B cell (primary cell): Measurements from ENCODE around the gene NUP160. TPM values are rescaled to one million over a fixed set of nuclear protein-coding genes. Genes with fewer than 3 reads are reported as not detected.

Source experiments
- ATAC-seq: fragments of 200-7000 bp; cut with Tn5 transposase; one replicate; pipeline ENCODE4 v1.10.0; 2021; ENCODE audit warnings: low read depth, mild to moderate bottlenecking, moderate number of reproducible peaks, moderate library complexity
- CTCF ChIA-PET: fragments of 350-600 bp; sonication (Branson Sonifier 250); formaldehyde crosslinking; loops from one replicate; lab custom pipeline; 2021; ENCODE audit warnings: antibody characterized with exemption, inconsistent platforms; lab: Charles Lee
- POLR2A ChIA-PET: fragments of 350-600 bp; sonication (Branson Sonifier 250); formaldehyde crosslinking; loops from one replicate; lab custom pipeline; 2021; ENCODE audit warnings: antibody characterized with exemption; lab: Charles Lee
- DNase-seq: peaks from one replicate; pipeline ENCODE4 v3.0.0; 2013
- H2AFZ ChIP-seq: 2 replicates; pipeline ENCODE4 v1.6.1; 2012; ENCODE audit warnings: mild to moderate bottlenecking, low read depth, low read length; ENCODE audit not compliant: insufficient read depth, poor library complexity, severe bottlenecking
- H3K27ac ChIP-seq, 2 donors: 1 replicate in 1 of 2; 2 replicates in 1 of 2; pipeline ENCODE4 v1.5.1; 2012 to 2013; ENCODE audit warnings: low read length in 2 of 2, mild to moderate bottlenecking in 2 of 2, moderate library complexity in 1 of 2
- H3K27me3 ChIP-seq, 4 experiments: fragments of 200-600 bp in 1 of 4; sonication (generic) in 1 of 4; replicated peaks in 1 of 4; 1 replicate in 2 of 4; 2 replicates in 2 of 4; pipeline versions ENCODE4 v1.6.1 to v1.7.0; 2013 to 2016; ENCODE audit warnings: low read length in 3 of 4, mild to moderate bottlenecking in 2 of 4, mixed read lengths in 1 of 4, moderate library complexity in 1 of 4; ENCODE audit not compliant: insufficient read depth in 4 of 4, control insufficient read depth in 3 of 4; ENCODE audit errors: control extremely low read depth in 1 of 4
- H3K36me3 ChIP-seq, 2 experiments: replicated peaks in 1 of 2; 1 replicate in 1 of 2; 2 replicates in 1 of 2; pipeline versions ENCODE4 v1.6.1 to v1.7.1; 2013; ENCODE audit warnings: low read length in 1 of 2; ENCODE audit not compliant: insufficient read depth in 2 of 2, control insufficient read depth in 1 of 2; ENCODE audit errors: control extremely low read depth in 1 of 2, extremely low read depth in 1 of 2
- H3K4me1 ChIP-seq, 2 donors: fragments of 200-600 bp in 1 of 2; sonication (generic) in 1 of 2; 1 replicate in 1 of 2; 2 replicates in 1 of 2; pipeline versions ENCODE4 v1.5.1 to v1.6.1; 2013 to 2017; ENCODE audit warnings: low read length in 2 of 2; ENCODE audit not compliant: control insufficient read depth in 2 of 2, insufficient read depth in 2 of 2
- H3K4me2 ChIP-seq: replicated peaks from 2 replicates; pipeline ENCODE3; 2012; ENCODE audit warnings: mild to moderate bottlenecking, low read depth, low read length; ENCODE audit not compliant: poor library complexity, severe bottlenecking
- H3K4me3 ChIP-seq, 5 experiments: fragments of 200-600 bp in 1 of 5; sonication (generic) in 1 of 5; 1 replicate in 3 of 5; 2 replicates in 2 of 5; pipeline versions ENCODE4 v1.5.1 to v1.7.0; 2011 to 2016; ENCODE audit warnings: low read length in 4 of 5, mild to moderate bottlenecking in 4 of 5, low read depth in 2 of 5, control low read depth in 1 of 5, moderate library complexity in 1 of 5; ENCODE audit not compliant: insufficient read depth in 1 of 5; ENCODE audit errors: control extremely low read depth in 1 of 5, extremely low read depth in 1 of 5
- H3K79me2 ChIP-seq: fragments of 200-600 bp; sonication (generic); one replicate; pipeline ENCODE4 v1.6.0; 2016; ENCODE audit warnings: low read length; ENCODE audit not compliant: control insufficient read depth, insufficient read depth
- H3K9ac ChIP-seq: fragments of 200-600 bp; sonication (generic); 2 replicates; pipeline ENCODE4 v1.6.1; 2017; ENCODE audit warnings: mild to moderate bottlenecking, low read length, moderate library complexity
- H3K9me3 ChIP-seq, 3 donors: one replicate each; pipeline versions ENCODE4 v1.6.1 to v1.7.1; 2013; ENCODE audit warnings: low read length in 2 of 3; ENCODE audit not compliant: control insufficient read depth in 2 of 3, insufficient read depth in 1 of 3; ENCODE audit errors: control extremely low read depth in 1 of 3
- H4K20me1 ChIP-seq: 2 replicates; pipeline ENCODE4 v1.6.0; 2012; ENCODE audit warnings: mild to moderate bottlenecking, low read length; ENCODE audit not compliant: insufficient read depth, control insufficient read depth, poor library complexity, severe bottlenecking
- H3K27ac Mint-ChIP-seq: one replicate; pipeline ENCODE4 v1.8.0; 2021; ENCODE audit warnings: mixed read lengths
- H3K27me3 Mint-ChIP-seq: one replicate; pipeline ENCODE4 v1.8.0; 2021; ENCODE audit warnings: mixed read lengths
- H3K4me1 Mint-ChIP-seq: one replicate; pipeline ENCODE4 v1.8.0; 2021; ENCODE audit warnings: mixed read lengths
- H3K4me3 Mint-ChIP-seq: one replicate; pipeline ENCODE4 v1.8.0; 2021; ENCODE audit warnings: mixed read lengths
- H3K9me3 Mint-ChIP-seq: one replicate; pipeline ENCODE4 v1.8.0; 2022; ENCODE audit warnings: mixed read lengths; ENCODE audit not compliant: insufficient read depth
- EZH2 ChIP-seq: IDR thresholded peaks from 2 replicates; pipeline ENCODE4 v1.6.1; 2012; ENCODE audit warnings: borderline replicate concordance, low read depth, mild to moderate bottlenecking, moderate library complexity, low read length; ENCODE audit not compliant: insufficient read depth, poor library complexity, severe bottlenecking
- WGBS: methylation state at CpG from one replicate; pipeline ENCODE4 v1.1.5; 2013; ENCODE audit warnings: missing lambda C conversion rate; ENCODE audit not compliant: insufficient coverage; 5-methylcytosine and 5-hydroxymethylcytosine counted together
- intact Hi-C: fragments of 100-400 bp; cut with micrococcal nuclease; formaldehyde crosslinking; loops from one replicate; pipeline ENCODE4 v1.10.0; 2022
- polyA minus RNA-seq: library from RNA; depleted of rRNA, polyadenylated mRNA; stranded (reverse); fragments of >200 nt; gene quantifications from 2 replicates; pipeline ENCODE4 v1.2.3, GENCODE V29; 2012
- polyA plus RNA-seq: library from polyadenylated mRNA; depleted of rRNA; stranded (reverse); fragments of >200 nt; gene quantifications from 2 replicates; pipeline ENCODE4 v1.2.3, GENCODE V29; 2012
- total RNA-seq, 2 donors: library from RNA; stranded (reverse); fragments of 120-200 nt in 1 of 2; gene quantifications; 1 replicate in 1 of 2; 2 replicates in 1 of 2; pipeline versions ENCODE4 v1.2.3 to v1.2.4, GENCODE V29; 2013 to 2022
- TF ChIP-seq, protein P1 (sequence below): fragments of 200-600 bp; IDR thresholded peaks from one replicate; pipeline ENCODE4 v1.8.0; 2022; ENCODE audit warnings: antibody characterized with exemption, mild to moderate bottlenecking

Gene NUP160, protein sequence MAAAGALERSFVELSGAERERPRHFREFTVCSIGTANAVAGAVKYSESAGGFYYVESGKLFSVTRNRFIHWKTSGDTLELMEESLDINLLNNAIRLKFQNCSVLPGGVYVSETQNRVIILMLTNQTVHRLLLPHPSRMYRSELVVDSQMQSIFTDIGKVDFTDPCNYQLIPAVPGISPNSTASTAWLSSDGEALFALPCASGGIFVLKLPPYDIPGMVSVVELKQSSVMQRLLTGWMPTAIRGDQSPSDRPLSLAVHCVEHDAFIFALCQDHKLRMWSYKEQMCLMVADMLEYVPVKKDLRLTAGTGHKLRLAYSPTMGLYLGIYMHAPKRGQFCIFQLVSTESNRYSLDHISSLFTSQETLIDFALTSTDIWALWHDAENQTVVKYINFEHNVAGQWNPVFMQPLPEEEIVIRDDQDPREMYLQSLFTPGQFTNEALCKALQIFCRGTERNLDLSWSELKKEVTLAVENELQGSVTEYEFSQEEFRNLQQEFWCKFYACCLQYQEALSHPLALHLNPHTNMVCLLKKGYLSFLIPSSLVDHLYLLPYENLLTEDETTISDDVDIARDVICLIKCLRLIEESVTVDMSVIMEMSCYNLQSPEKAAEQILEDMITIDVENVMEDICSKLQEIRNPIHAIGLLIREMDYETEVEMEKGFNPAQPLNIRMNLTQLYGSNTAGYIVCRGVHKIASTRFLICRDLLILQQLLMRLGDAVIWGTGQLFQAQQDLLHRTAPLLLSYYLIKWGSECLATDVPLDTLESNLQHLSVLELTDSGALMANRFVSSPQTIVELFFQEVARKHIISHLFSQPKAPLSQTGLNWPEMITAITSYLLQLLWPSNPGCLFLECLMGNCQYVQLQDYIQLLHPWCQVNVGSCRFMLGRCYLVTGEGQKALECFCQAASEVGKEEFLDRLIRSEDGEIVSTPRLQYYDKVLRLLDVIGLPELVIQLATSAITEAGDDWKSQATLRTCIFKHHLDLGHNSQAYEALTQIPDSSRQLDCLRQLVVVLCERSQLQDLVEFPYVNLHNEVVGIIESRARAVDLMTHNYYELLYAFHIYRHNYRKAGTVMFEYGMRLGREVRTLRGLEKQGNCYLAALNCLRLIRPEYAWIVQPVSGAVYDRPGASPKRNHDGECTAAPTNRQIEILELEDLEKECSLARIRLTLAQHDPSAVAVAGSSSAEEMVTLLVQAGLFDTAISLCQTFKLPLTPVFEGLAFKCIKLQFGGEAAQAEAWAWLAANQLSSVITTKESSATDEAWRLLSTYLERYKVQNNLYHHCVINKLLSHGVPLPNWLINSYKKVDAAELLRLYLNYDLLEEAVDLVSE (N-terminal part only)
- total RNA-seq, result 74.3 and 77.3 TPM in 2 replicates
- 45.7 TPM for total RNA-seq (2013)
- polyA plus RNA-seq, result 26.3 and 44.0 TPM in 2 replicates
- polyA minus RNA-seq, result 27.1 and 40.5 TPM in 2 replicates

- ATAC-seq (peak; percentile 77), DNase-seq (peak; percentile 92)
- no peaks in the 10 kb centered on the region for H3K27me3 ChIP-seq
- peak within 1 kb of the TSS; percentile 99 for H3K4me3 Mint-ChIP-seq
- H2AFZ ChIP-seq, result peak within 1 kb of the TSS; percentile 100
- H3K4me2 ChIP-seq, result peak within 1 kb of the TSS; percentile 95
- peaks cover 25% of the 10 kb centered on the region for H4K20me1 ChIP-seq
- H3K36me3 ChIP-seq, result peaks cover 2 to 29% of the 10 kb centered on the region in 2 experiments
- under 1% methylated on average over 65 of the region's 66 CpGs for WGBS
- H3K4me1 Mint-ChIP-seq, result peaks cover 57% of the 10 kb centered on the region
- peak within 1 kb of the TSS; percentile 98 for H3K27ac Mint-ChIP-seq
- TF ChIP-seq EZH2, result no peak
- TF ChIP-seq, protein P1, sequence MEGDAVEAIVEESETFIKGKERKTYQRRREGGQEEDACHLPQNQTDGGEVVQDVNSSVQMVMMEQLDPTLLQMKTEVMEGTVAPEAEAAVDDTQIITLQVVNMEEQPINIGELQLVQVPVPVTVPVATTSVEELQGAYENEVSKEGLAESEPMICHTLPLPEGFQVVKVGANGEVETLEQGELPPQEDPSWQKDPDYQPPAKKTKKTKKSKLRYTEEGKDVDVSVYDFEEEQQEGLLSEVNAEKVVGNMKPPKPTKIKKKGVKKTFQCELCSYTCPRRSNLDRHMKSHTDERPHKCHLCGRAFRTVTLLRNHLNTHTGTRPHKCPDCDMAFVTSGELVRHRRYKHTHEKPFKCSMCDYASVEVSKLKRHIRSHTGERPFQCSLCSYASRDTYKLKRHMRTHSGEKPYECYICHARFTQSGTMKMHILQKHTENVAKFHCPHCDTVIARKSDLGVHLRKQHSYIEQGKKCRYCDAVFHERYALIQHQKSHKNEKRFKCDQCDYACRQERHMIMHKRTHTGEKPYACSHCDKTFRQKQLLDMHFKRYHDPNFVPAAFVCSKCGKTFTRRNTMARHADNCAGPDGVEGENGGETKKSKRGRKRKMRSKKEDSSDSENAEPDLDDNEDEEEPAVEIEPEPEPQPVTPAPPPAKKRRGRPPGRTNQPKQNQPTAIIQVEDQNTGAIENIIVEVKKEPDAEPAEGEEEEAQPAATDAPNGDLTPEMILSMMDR, result no peak
- peak within 1 kb of the TSS; percentile 93 to 99 (median 98) for H3K4me3 ChIP-seq
- intact Hi-C loops, result loop anchor here (1.0 to 5.0 kb wide), 7 partner anchors 53 to 911 kb away; partner anchors contain the start of genes ARFGAP2, CELF1, CSTPP1 and FNBP4
- H3K27ac ChIP-seq, result peak within 1 kb of the TSS; percentile 94 to 95
- no peaks in the 10 kb centered on the region for H3K27me3 Mint-ChIP-seq
- ChIA-PET POLR2A (interaction anchor here (0.7 to 1.1 kb wide), 4 partner anchors 14 to 1917 kb away, joined by 3 to 6 read pairs (median 3); partner anchors contain the start of gene DDB2), CTCF (interaction anchor here (1.0 to 1.2 kb wide), 3 partner anchors 73 to 474 kb away, joined by 3 to 5 read pairs (median 4); no protein-coding TSS in a partner anchor)
- H3K79me2 ChIP-seq, result peaks cover 74% of the 10 kb centered on the region
- H3K9ac ChIP-seq, result peak within 1 kb of the TSS; percentile 96
- H3K9me3 ChIP-seq, result no peaks in the 10 kb centered on the region
- H3K9me3 Mint-ChIP-seq, result no peaks in the 10 kb centered on the region
- H3K4me1 ChIP-seq, result peaks cover 63 to 66% of the 10 kb centered on the region in 2 donors
Measured at GRCh38 chr11:47847892-47848699, at the start of gene NUP160. TSS of gene NUP160 (minus strand) at chr11:47848350. CDS start at chr11:47848318, 32 bp downstream.
